Eye (tissue), 1 donor: Measurements from ENCODE around the gene RAB31.
"Not testable (repeated sequence)": the region's sequence is repeated elsewhere in the genome, so short reads cannot be mapped to it uniquely, and the experiment has no call there.

Experiments used
- DNase-seq: peaks from one replicate; pipeline ENCODE4 v3.0.0-alpha.2; 2015

The RAB31 gene

DNA sequence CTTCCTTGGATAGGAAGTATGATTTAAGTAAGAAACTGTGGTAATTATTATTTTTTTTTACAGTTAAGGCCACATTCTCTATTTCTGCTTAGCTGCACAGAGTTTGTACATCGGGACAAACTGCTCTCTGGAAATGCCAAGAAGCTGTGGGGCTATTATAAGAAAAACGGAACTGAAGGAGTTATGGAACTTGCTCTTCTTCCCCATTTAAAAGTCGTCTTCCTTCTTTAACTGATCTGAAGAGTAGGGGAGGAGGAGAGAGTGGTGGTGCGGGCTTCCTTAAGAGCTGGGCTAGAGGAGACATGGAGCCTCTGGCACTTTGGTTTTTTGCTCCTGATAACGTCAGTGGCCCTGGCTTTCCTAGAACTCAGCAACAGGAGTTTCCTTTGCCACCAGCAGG lies 54.4 kb downstream of the RAB31 start:
- DNase-seq = no peak

DNA sequence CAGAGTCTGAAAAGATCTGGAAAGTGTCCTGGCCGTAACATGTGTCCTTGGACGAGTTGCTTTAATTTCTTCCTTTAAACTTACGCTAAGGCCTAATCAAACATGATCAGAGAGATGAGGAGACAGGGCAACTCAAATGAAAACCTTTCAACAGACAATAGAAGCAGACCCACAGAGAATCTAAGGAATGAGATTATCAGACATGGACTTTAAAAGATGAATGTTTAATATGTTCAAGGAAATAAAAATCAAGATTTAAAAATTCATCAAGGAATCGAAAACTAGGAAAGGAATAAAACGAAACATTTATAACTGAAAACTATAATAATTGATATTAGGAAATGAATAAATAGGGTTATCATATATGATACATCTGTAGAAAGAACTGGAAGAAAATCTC lies 55.1 kb downstream of the RAB31 start:
- DNase-seq = no peak

DNA sequence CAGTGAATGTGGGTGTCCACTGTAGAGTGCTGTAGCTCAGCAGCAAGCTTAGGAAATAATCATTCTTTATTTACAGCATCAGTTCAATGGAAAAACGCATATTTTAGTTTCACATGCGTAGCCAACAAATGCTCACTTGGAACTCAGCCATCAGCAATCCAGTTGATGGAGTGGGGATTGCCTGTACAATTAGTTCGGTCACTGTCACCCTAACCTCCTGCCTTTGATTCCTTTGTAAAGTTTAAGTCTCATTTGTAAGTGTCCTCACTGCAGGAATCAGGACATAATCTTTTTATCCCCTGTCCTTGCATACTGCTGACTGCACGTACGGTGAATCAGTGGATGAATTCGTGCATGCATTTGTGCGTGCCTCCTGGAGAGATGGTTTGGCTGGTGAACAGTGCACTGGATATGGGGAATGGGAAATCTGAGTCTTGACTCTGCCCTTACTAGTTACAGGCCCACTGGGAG lies 55.9 kb downstream of the RAB31 start:
- DNase-seq = peak; percentile 27

DNA sequence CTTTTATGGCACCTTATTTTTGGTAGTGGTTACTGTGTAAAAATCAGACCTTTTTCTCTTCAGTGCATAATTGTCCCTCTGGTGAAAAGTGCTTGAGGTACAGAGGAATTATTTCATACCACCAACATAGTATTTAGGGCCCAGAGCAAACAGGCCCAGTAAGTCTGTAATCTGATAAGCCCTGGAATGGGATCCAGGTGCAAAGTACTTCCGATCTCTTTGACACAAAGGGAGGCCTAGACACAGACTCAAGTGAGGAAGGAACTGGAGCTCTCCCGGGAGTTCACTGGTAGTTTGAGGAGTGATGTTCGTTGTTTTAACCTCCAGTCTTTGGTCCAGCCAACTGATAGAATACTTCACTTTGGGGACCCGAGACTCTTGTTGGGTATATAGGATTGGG lies 57.4 kb downstream of the RAB31 start:
- no peak for DNase-seq

DNA sequence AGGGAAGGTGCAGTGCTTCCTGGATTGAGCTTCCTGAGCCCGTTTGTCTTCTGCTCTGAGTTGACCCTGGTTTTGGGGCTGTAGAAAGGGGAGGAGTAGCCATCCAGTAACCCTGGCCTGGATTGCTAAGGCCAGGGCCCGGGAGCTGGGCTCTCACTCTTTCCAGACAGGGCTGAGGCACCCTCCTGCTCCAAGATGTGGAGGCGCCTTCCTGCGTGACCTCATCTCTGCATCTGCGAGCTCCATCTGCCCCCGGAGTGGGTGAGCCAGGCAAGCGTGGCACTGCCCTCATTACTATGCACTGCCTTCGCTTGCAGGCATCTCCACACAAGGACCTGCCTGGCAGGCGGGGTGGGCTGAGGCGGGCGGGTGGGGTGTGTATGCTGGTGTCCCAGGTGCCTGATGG lies 58.0 kb downstream of the RAB31 start:
- DNase-seq = no peak

DNA sequence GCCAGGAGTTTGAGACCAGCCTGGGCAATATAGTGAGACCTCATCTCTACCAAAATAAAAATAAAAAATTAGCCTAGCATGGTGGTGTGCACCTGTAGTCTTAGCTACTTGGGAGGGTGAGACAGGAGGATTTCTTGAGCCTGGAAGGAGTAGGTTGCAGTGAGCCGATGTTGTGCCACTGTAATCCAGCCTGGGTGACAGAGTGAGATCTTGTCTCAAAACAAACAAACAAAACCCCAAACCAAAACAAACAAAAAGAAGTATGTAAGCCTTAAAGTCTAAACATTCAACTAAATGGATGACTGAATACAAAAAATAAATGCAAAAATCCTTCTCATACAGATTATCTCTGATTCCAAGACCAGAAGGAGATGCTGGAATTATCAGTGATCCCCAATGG lies 58.6 kb downstream of the RAB31 start:
- DNase-seq = no peak

DNA sequence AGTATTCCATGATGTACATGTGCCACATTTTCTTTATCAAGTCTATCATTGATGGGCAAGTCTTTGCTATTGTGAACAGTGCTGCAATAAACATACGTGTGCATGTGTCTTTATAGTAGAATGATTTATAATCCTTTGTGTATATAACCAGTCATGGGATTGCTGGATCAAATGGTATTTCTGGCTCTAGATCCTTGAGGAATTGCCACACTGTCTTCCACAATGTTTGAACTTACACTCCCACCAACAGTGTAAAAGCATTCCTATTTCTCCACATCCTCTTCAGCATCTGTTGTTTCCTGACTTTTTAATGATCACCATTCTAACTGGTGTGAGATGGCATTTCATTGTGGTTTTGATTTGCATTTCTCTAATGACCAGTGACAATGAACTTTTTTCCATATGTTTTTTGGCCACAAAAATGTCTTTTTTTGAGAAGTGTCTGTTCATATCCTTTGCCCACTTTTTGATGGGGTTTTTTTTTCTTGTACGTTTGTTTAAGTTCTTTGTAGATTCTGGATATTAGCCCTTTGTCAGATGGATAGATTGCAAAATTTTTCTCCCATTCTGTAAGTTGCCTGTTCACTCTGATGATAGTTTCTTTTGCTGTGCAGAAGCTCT lies 60.1 kb downstream of the RAB31 start:
- not testable (repeated sequence) for DNase-seq

DNA sequence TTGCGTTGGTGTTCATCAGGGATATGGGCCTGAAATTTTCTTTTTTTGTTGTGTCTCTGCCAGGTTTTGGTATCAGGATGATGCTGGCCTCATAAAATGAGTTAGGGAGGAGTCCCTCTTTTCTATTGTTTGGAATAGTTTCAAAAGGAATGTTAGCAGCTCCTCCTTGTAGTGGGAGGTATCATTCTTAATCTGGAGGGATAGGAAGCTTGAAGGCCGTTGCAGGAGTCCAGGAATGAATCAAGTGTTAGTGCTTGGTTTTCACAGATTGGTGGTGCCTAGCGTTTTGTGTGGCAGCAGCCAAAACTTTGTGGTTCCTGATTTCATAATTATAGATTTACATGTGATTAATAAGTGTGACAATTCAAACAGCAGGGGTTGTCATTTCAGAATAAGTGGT lies 62.0 kb downstream of the RAB31 start:
- DNase-seq = not testable (repeated sequence)

DNA sequence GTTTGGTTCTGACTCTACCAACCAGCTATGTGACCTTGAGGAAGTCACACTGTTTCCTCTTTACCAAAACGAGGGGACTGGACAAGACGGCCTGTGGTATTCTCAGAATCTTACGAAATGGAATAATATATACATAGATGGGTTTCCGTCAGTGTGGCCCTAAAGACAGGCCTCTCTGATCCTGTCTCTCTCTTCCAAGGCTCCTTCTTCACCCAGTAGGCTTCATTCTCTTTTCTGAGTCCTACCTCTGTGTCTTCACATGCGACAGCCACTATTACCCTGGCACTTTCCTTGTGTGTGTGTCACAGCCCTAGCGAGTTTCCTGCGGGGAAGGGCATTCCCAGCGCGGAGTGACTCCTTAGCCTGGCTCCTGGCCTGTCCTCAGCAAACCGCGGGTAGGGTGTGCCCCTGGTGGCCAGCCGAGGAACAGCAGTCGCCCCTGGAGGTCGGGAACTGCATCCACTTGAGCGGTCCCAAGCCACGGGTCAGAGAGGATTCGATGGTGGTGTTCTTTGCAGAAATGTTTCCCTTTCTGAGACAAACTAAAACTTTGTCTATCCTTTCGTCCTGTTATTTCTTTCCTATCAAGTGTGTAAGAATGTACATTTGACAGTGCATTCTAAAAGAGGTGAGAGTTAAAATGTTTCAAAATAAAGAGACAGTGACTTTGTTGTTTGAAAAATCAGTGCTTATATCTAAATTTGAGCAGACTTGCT lies 63.3 kb downstream of the RAB31 start:
- peak; percentile 91 for DNase-seq

DNA sequence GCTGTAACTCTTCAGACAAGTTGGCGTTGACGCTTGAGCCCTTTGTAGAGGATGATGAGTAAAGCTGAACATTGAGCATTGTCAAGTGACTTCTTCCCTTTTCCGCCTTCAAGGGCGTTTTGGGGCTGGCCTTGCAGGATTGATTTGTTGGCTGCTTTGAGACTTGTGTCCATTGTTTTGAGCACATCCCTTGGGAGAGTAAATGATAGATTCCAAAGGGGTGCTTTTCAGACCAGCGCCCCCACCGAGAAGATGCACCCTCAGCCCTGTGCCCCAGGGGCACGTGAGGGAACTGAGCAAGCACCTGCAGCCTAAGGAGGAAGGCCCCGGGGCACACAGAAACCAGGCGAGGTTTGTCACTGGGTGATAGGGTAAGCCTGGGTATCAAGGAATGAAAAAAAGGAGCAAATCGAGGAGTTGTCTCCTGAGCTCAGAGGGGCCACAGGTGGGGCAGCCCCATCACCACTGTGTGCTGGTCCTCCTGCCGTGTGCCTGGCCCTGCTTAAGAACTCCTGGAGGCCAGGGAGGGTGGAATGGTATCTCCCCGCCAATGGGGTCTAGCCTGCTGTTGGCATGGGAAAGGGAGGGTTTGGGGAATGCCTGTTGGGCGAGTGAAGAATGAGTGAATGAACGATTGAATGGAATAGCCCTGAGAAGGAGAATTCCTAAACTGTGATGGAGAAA lies 64.0 kb downstream of the RAB31 start:
- no peak for DNase-seq

DNA sequence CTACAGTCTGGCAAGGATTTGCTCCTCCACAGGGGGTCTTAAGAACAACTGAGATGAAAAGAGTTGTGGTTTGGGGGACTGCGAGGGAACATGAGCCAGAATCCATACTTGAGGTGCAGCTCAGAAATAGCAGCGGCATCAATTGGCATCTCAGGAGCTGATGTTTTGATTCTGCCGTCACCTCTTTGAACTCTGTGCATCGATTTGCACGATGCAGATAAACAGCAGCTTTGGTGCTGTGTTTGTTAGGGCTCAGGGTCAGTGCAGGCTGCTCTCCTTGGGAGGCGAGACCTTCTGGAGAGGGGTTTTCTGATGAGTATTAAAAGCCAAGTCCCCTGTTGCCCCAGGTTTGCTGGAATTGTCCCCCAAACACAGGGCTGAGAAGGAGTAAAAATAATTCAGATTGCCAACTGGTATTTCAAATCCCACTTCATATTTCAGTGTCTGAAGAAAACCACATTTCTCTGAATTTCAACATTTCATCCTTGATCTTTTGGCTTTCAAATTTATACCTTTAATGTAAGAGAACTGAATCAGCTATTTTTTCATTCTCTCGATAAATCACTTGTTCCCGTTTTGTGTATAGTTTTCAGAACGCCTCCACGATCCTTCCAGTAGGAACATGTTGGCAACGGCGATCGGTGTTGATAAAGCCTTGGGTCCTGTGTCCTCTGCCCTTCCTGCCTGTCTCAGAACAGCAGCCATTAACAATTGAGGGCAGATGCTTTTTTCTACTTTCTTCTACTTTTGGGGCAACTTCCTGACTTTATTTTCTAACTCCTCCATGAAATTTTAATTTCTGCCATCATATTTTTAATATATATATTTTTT lies 65.0 kb downstream of the RAB31 start:
- peak; percentile 40 for DNase-seq

DNA sequence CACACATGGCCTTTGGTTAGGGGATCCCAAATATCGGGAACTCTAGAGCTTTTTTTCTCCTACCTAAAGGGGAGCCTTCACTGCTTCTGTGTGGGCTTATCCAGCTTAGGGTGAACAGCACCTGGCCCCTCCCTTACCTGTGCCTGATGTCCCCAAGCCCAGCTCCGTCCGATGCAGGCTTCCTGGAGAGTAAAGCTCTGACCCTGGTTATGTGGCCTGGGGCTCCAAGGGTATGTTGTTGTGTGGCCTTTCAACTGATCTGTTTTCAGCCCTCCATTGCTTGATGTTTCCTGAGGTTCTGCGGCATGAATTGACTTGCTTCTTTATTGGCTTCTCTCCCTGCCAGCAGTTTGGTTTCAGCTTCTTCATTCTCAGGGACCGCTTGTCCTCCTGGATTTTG lies 66.0 kb downstream of the RAB31 start:
- no peak for DNase-seq

DNA sequence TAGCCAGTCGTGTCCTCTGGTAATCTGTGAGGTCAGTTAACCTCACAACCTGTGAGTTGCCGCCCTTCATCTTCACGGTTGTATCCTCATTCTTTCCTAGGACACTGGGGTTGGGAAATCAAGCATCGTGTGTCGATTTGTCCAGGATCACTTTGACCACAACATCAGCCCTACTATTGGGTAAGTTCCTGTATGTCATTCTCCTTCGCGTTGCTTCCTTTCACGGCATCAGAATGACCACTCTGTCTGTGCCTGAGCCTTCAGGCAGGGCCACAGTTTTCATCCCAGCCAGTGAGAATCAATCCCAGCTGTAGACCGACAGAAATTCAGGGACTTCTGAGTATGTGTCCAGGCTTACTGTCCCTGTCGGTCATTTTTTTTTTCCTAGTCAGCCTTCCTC lies 67.1 kb downstream of the RAB31 start:
- DNase-seq = no peak

DNA sequence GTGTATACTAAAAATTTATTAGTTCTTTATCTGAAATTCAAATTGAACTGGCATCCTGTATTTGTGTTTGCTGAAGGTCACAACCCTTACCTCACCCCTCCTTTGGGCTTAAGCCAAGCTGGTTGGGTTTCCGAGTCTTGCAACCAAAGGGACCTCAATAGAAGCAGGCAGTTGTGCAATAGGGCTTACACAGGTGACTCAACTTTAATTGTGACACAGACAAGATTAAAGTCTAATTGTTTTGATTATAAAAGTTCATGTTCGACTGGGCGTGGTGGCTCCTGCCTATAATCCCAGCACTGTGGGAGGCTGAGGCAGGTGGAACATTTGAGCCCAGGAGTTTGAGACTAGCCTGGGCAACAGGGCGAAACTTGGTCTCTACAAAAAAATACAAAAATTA lies 71.5 kb downstream of the RAB31 start:
- DNase-seq = no peak

DNA sequence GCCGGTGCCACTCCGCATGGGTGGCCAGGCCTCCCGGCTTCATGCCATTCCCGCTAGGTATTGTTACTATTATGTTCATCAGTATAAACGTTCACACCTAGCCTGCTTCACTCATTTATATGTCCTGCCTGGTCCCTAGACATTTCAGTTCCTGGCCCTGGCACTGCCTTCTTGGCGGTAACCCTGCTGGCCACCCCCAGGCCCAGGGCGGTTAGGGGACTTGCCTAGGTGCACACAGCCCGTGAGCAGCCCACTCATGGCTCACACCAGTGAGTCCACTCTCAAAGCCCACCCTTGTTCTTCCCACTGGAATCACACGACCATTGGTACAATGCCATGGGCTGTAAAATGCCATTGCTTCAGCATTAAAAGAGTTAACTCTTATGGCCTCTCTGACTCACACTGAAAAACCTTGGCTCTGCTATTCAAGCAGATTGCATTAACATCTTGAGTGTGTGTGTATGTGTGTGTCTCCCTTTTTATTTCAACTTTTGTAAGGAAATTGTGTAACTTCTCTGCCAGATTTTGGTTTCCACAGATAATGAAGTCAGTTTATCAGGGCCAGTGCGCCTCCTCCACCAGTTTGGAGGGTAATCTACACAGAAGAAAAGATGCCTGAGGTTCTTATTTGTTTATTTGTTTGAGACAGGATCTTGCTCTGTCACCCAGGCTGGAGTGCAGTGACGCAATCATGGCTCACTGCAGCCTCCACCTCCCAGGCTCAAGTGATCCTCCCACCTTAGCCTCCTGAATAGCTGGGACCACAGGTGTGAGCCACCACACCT lies 74.2 kb downstream of the RAB31 start:
- DNase-seq = no peak

DNA sequence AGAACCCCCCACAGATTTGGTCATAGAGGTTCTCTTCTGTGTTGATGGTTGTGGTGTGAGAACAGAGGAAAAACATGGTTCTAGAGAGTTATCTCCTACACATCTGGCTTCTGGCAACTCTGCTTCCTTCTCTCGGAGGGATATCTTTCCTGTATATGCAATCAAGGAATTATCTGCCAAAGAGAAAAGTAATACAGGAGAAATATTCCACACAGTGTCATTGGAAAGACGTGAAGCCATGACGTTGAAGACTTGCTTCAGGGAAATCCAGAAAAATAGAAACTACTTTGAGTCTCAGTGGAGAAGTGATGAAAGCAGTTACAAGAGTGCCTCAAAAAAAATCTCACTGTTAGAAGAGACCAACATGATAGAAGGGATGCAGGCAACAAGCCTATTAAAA lies 78.5 kb downstream of the RAB31 start:
- no peak for DNase-seq

DNA sequence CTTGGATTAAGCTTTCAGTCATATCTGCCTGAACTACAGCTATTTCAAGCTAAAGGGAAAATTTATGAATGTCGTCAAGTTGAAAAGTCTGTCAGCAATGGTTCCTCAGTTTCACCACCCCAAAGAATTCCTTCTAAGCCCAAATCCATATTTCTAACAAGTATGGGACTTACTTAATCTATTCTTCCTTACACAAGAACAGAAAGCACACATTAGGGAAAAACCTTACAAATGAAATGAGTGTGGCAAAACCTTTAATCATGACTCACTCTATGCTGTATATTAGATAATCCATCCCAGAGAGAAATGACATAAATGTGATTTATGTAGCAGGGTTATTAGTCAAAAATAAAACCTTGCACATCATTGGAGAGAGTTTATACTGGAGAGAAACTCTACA lies 78.9 kb downstream of the RAB31 start:
- no peak for DNase-seq

DNA sequence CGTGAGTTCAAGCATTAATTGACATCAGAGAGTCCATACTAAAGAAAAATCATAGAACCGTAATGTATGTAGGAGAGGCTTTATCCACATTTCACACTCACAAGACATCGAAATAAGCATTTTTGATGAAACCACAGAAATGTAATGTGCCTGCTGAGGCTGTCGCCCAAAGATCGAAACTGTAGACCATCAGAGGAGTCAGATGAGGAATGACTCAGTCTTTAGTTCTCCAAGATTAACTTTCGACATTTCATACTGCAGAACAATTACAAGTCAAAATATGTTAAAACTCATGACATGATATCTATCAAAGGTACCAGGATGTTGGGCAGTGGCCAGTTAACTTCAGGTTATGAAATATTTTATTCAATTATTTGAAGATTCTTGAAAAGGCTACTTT lies 79.6 kb downstream of the RAB31 start:
- DNase-seq = no peak

DNA sequence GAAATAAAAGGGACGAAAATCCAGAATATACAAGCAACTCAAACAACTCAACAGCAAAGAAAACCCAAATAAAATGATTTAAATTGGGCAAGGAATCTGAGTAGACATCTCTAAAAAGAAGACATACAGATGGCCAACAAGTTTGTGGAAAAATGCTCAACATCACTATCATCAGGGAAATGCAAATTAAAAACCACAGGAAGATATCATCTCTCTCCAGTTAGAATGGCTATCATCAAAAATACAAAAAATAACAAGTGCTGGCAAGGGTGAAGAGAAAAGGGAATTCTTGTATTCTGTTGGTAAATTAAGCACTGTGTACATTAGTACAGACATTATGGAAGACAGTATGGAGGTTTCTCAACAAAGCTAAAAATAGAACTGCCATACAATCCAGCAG lies 80.0 kb downstream of the RAB31 start:
- DNase-seq = no peak

DNA sequence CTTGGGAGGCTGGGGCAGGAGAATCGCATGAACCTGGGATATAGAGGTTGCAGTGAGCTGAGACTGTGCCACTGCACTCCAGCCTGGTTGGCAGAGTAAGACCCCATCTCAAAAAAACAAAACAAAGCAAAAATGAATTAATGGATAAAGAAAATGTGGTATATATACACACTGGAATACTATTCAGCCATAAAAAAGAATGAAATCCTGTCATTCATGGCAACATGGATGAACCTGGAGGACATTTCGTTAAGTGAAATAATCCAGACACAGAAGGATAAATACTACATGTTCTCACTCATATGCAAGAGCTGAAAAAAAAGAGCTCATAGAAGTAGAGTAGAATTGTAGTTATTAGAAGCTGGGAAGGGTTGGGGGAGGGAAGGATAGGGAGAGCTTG lies 80.8 kb downstream of the RAB31 start:
- no peak for DNase-seq

DNA sequence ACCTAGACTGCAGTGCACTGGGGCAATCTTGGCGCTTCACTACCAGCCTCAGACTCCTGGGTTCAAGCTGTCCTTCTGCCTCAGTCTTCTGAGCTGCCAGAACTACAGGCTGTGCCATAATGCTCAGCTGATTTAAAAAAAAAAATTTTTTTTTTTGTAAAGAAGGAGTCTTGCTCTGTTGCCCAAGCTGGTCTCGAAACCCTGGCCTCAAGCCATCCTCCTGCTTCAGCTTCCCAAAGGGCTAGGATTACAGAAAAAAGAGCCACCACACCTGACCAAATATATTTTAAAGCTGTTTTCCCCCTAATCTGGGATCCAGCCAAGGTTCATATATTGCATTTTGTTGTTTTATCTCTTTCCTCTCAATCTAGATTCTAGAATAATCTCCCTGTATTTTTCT lies 82.2 kb downstream of the RAB31 start:
- DNase-seq = no peak

DNA sequence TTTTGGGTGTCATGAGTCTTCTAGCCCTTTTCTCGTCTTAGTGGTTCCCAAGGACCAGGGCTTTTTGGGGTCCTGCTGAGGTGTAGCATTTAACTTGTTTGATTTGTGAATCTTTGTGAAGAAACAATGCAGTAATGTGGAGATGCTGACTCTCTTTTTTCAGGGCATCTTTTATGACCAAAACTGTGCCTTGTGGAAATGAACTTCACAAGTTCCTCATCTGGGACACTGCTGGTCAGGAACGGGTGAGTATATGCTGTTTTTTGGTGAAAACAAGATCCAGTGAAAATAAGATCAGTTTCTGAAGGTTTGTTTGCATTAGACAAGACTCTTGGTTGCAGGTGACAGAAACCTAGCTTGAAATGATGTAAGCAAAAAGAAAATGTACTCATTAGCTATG lies 83.9 kb downstream of the RAB31 start:
- no peak for DNase-seq
